Loucy (cell line): Measurements from ENCODE around the gene NEMP2.

Source experiments
- EZH2phosphoT487 ChIP-seq: fragments of 200-600 bp; IDR thresholded peaks from 2 replicates; pipeline ENCODE4 v1.6.1; 2018; ENCODE audit warnings: antibody characterized with exemption, mild to moderate bottlenecking, moderate library complexity, borderline replicate concordance
- TF ChIP-seq, protein P1 (sequence below): fragments of 200-600 bp; sonication (generic); conservative IDR thresholded peaks from 2 replicates; pipeline ENCODE4 v1.5.1; 2014; ENCODE audit warnings: mild to moderate bottlenecking, antibody characterized with exemption, low read length

DNA sequence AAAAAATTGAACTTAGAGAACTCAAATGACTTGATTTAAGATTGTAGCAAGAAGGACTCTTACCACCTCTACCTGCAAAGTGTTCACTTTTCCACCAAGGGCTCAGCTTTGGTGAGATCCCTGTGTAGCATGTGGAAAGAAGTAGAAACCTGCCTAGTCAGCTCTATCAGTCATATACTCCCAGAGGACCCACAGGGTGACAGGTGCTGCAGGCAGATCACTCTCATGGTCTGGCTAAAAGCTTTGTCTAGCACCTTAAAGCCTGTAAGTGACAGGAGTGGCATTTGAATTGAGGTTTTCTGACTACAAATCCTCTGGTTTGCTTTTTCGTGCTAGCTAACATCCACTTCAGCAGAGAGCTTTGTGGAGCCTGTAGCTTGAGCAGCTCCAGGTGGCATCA lies 18.7 kb upstream of the NEMP2 start:
- TF ChIP-seq, protein P1, sequence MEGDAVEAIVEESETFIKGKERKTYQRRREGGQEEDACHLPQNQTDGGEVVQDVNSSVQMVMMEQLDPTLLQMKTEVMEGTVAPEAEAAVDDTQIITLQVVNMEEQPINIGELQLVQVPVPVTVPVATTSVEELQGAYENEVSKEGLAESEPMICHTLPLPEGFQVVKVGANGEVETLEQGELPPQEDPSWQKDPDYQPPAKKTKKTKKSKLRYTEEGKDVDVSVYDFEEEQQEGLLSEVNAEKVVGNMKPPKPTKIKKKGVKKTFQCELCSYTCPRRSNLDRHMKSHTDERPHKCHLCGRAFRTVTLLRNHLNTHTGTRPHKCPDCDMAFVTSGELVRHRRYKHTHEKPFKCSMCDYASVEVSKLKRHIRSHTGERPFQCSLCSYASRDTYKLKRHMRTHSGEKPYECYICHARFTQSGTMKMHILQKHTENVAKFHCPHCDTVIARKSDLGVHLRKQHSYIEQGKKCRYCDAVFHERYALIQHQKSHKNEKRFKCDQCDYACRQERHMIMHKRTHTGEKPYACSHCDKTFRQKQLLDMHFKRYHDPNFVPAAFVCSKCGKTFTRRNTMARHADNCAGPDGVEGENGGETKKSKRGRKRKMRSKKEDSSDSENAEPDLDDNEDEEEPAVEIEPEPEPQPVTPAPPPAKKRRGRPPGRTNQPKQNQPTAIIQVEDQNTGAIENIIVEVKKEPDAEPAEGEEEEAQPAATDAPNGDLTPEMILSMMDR = no peak
- TF ChIP-seq EZH2phosphoT487 = no peak
